Testis (tissue), 3 donors: Measurements from ENCODE around the gene MLANA. TPM values are rescaled to one million over a fixed set of nuclear protein-coding genes. Genes with fewer than 3 reads are reported as not detected.

Source experiments
- DNase-seq: peaks from one replicate; pipeline ENCODE4 v3.0.0-alpha.2; 2019
- H3K27ac ChIP-seq, 2 donors: fragments of 200-600 bp; sonication (generic); one replicate each; pipeline ENCODE4 v1.5.1; 2019
- H3K27me3 ChIP-seq: fragments of 200-600 bp; sonication (generic); one replicate; pipeline ENCODE4 v1.5.1; 2019
- H3K36me3 ChIP-seq: fragments of 200-600 bp; sonication (generic); one replicate; pipeline ENCODE4 v1.5.1; 2017; ENCODE audit warnings: low read depth; ENCODE audit errors: missing control alignments
- H3K4me1 ChIP-seq: fragments of 200-600 bp; sonication (generic); one replicate; pipeline ENCODE4 v1.5.1; 2019
- H3K4me3 ChIP-seq, 2 donors: fragments of 200-600 bp; sonication (generic); one replicate each; pipeline ENCODE4 v1.5.1; 2017 to 2019
- H3K9me3 ChIP-seq: fragments of 200-600 bp; sonication (generic); one replicate; pipeline ENCODE4 v1.5.1; 2017
- POLR2A ChIP-seq: fragments of 450-650 bp; IDR thresholded peaks from one replicate; pipeline ENCODE4 v1.6.1; 2017; ENCODE audit warnings: antibody characterized with exemption, mild to moderate bottlenecking, moderate library complexity
- WGBS, 2 donors: methylation state at CpG; one replicate each; pipeline ENCODE4 v1.1.5; 2018; 5-methylcytosine and 5-hydroxymethylcytosine counted together
- intact Hi-C: fragments of 100-400 bp; cut with DNase I; formaldehyde crosslinking; loops from one replicate; pipeline ENCODE4 v1.15.1; 2023; ENCODE audit warnings: low total_unique reads
- polyA plus RNA-seq: library from polyadenylated mRNA; stranded (reverse); fragments of 350-450 nt; fragmentation: Illumina TruSeq; extraction: RNeasy Lipid Tissue Mini Kit (QIAGEN cat#74804); gene quantifications from one replicate; pipeline ENCODE4 v1.2.3, GENCODE V29; 2014; ENCODE audit warnings: low read depth, low replicate concordance; ENCODE audit not compliant: insufficient read depth
- total RNA-seq, 2 donors: library from RNA; depleted of rRNA; stranded (reverse); fragments of >200 nt; gene quantifications; one replicate each; pipeline ENCODE4 v1.2.3, GENCODE V29; 2016
- TF ChIP-seq, protein P1 (sequence below), 3 experiments: fragments of 450-650 bp in 2 of 3; fragments of 200-600 bp in 1 of 3; sonication (generic) in 1 of 3; IDR thresholded peaks; one replicate each; pipeline ENCODE4 v1.5.1; 2016 to 2019; ENCODE audit warnings: antibody characterized with exemption in 3 of 3, mild to moderate bottlenecking in 2 of 3, moderate library complexity in 1 of 3

Gene MLANA
- total and polyA plus RNA-seq, 3 donors from 2014 or later = not detected

DNA sequence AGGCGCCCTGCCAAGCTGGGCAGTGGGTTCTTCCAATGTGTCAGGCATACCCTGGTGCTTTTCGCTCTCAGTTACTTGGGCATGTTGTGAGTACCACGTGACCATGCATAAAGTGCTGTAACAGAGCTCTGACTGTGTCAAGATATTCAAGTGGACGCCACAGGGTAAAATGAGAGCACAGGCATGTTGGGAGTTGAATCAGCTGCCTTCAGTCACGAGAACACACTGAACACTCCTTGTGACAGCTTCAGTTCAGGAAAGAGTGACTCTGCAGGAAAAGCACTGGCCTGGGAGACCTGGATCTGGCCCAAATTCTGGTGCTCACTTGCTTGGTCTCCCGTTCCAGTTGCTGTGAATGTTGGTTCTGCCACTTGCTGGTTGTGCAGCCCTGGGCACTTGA lies 5.1 kb downstream of the MLANA start:
- no peak for DNase-seq
- intact Hi-C loops = no loop called here
- TF ChIP-seq, protein P1, sequence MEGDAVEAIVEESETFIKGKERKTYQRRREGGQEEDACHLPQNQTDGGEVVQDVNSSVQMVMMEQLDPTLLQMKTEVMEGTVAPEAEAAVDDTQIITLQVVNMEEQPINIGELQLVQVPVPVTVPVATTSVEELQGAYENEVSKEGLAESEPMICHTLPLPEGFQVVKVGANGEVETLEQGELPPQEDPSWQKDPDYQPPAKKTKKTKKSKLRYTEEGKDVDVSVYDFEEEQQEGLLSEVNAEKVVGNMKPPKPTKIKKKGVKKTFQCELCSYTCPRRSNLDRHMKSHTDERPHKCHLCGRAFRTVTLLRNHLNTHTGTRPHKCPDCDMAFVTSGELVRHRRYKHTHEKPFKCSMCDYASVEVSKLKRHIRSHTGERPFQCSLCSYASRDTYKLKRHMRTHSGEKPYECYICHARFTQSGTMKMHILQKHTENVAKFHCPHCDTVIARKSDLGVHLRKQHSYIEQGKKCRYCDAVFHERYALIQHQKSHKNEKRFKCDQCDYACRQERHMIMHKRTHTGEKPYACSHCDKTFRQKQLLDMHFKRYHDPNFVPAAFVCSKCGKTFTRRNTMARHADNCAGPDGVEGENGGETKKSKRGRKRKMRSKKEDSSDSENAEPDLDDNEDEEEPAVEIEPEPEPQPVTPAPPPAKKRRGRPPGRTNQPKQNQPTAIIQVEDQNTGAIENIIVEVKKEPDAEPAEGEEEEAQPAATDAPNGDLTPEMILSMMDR (IDR thresholded peaks at IDR 0.05) = no peak
- no peak for TF ChIP-seq POLR2A
- WGBS, 2 donors = 86 to 94% methylated on average over 4 to 6 of the region's 6 CpGs
- Histone ChIP-seq H3K9me3 (no peaks in the 10 kb centered on the region), H3K36me3 (no peaks in the 10 kb centered on the region), H3K4me3 (no peak overlapping the region), H3K27ac (no peak overlapping the region), H3K27me3 (no peaks in the 10 kb centered on the region), H3K4me1 (no peaks in the 10 kb centered on the region)

DNA sequence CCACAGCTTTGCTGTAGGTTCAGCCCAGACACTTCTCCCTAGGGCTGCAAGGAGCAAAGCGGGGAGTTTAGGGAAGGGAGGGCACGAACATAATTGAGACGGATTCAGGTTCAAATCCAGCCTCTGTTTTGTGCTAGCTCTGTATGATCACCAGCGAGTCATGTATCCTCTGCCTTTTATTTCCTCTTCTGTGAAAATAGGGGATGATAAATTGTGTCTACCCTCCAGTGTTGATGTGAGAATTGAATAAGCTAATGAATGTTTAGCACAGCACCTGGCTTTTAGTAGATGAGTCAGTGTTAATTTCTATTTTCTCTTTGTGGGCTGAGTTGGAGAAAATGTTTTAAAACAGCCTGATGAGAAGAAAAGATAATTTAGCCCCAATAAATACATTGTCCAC lies 6.2 kb downstream of the MLANA start:
- Histone ChIP-seq H3K36me3 (no peaks in the 10 kb centered on the region), H3K4me3 (no peak overlapping the region), H3K9me3 (no peaks in the 10 kb centered on the region), H3K27ac (no peak overlapping the region), H3K27me3 (no peaks in the 10 kb centered on the region), H3K4me1 (no peaks in the 10 kb centered on the region)
- 87 to 97% methylated on average over 4 of the region's 4 CpGs for WGBS, 2 donors
- TF ChIP-seq, protein P1 (IDR thresholded peaks at IDR 0.05) = no peak
- no peak for TF ChIP-seq POLR2A
- intact Hi-C loops = no loop called here
- DNase-seq = no peak

DNA sequence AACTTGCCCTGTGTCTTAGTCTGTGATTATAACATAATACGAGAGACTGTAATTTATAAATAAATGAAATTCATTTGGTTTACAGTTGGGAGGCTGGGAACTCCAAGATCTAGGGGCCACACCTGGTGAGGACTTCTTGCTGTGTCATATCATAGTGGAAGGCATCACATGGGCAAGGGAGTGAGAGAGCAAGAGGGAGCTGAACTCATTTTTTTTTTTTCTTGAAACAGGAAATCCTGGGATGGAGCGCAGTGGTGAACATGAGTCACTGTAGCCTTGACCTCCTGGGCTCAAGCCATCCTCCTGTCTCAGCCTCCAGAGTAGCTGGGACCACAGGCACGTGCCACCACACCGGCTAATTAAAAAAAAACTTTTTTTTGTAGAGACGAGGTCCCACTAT lies 7.2 kb downstream of the MLANA start:
- H3K27ac ChIP-seq = no peak overlapping the region
- intact Hi-C loops = no loop called here
- WGBS, 2 donors = 81 to 91% methylated on average over 5 of the region's 5 CpGs

DNA sequence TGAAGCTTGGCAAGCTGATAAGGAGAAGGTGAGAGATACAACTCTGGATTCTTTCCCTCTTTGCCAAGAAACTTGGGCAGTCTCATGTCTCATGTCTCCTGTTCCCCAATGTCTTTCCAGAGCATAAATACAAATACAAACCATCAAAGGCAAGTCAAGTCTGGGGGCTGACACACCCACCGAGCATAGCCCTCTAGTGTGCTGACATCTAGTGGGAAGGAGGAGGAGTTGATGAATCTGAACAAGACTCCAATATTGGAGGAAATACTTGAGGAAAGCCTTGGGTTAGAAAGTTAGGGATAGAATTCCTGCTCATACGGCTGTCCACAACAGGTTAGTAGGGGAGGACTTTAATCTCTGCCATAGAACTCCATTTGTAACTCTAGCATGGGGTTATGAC lies 8.6 kb downstream of the MLANA start:
- DNase-seq = no peak
- H3K4me1 ChIP-seq = no peaks in the 10 kb centered on the region
- no peaks in the 10 kb centered on the region for H3K36me3 ChIP-seq
- intact Hi-C loops = no loop called here
- H3K27ac ChIP-seq = no peak overlapping the region
- H3K4me3 ChIP-seq = no peak overlapping the region
- TF ChIP-seq POLR2A = no peak
- TF ChIP-seq, protein P1 (IDR thresholded peaks at IDR 0.05) = no peak
- H3K9me3 ChIP-seq = no peaks in the 10 kb centered on the region
- H3K27me3 ChIP-seq = no peaks in the 10 kb centered on the region
- WGBS, 2 donors = 76 to 77% methylated on average over 2 of the region's 2 CpGs

More for the DNA sequence above, 7.2 kb downstream of the MLANA start:
- Histone ChIP-seq H3K9me3 (no peaks in the 10 kb centered on the region), H3K4me1 (no peaks in the 10 kb centered on the region), H3K27me3 (no peaks in the 10 kb centered on the region), H3K4me3 (no peak overlapping the region), H3K36me3 (no peaks in the 10 kb centered on the region)
- TF ChIP-seq, protein P1 (IDR thresholded peaks at IDR 0.05) = no peak
- no peak for DNase-seq

- no peaks in the 10 kb centered on the region for H3K9me3 ChIP-seq
Measured at GRCh38 chr9:5900622-5901021, 9.9 kb downstream of the MLANA start.

More at GRCh38 chr9:5900622-5901021, 9.9 kb downstream of the MLANA start:
- DNase-seq = no peak
- intact Hi-C loops = no loop called here
- H3K27me3 ChIP-seq = no peaks in the 10 kb centered on the region
- no peak overlapping the region for H3K4me3 ChIP-seq
- no peak overlapping the region for H3K27ac ChIP-seq
- TF ChIP-seq, protein P1 (IDR thresholded peaks at IDR 0.05) = no peak
- TF ChIP-seq POLR2A = no peak
- H3K36me3 ChIP-seq = no peaks in the 10 kb centered on the region
- no peaks in the 10 kb centered on the region for H3K4me1 ChIP-seq
